H1 (cell line): ENCODE data around the gene LPO. TPM values are rescaled to one million over a fixed set of nuclear protein-coding genes. Genes with fewer than 3 reads are reported as not detected.

Source experiments
- CREB1 ChIP-seq: IDR thresholded peaks from 2 replicates; pipeline ENCODE4 v1.6.1; 2012; ENCODE audit warnings: inconsistent platforms
- HDAC2 ChIP-seq, 2 experiments: fragments of 300-600 bp in 1 of 2; sonication (generic) in 1 of 2; IDR thresholded peaks; 2 replicates each; pipeline ENCODE4 v1.6.1; 2011 to 2012; ENCODE audit warnings: low read depth in 2 of 2, low read length in 2 of 2, mild to moderate bottlenecking in 2 of 2, moderate library complexity in 2 of 2, borderline replicate concordance in 1 of 2, inconsistent platforms in 1 of 2
- JUND ChIP-seq: IDR thresholded peaks from 2 replicates; pipeline ENCODE4 v1.6.1; 2011; ENCODE audit warnings: mild to moderate bottlenecking, improper control_type of control experiment, low read length
- RNF2 ChIP-seq: fragments of 200-900, 300-1000 bp; sonication (generic); IDR thresholded peaks from 2 replicates; pipeline ENCODE4 v1.7.1; 2016; ENCODE audit warnings: borderline replicate concordance, low read depth, mild to moderate bottlenecking, antibody characterized with exemption, low read length; ENCODE audit not compliant: poor library complexity, severe bottlenecking; ENCODE audit errors: missing control alignments
- polyA plus RNA-seq, 7 experiments: library from polyadenylated mRNA; depleted of rRNA in 3 of 7; stranded (reverse) in 5 of 7; unstranded in 2 of 7; fragments of >200 nt in 5 of 7; fragments of 200-250 nt in 2 of 7; gene quantifications; 1 replicate in 5 of 7; 2 replicates in 1 of 7; 4 replicates in 1 of 7; pipeline versions ENCODE4 v1.2.1 to v1.2.3, GENCODE V29; 2011 to 2013; ENCODE audit warnings: missing spikeins in 2 of 7, mixed read lengths in 2 of 7
- total RNA-seq: library from RNA; stranded (reverse); fragmentation: NEBNext Ultra II Directional; extraction: Animal tissue kit (Norgen Biotek cat#: 25700); gene quantifications from 2 replicates; pipeline ENCODE4 v1.2.1, GENCODE V29; 2021

LPO gene
- total and polyA plus RNA-seq, 2 of the 8 experiments (the other 6 are each of a cell fraction or from before 2014, with no cell fraction given) = 0.38 to 0.52 TPM

DNA sequence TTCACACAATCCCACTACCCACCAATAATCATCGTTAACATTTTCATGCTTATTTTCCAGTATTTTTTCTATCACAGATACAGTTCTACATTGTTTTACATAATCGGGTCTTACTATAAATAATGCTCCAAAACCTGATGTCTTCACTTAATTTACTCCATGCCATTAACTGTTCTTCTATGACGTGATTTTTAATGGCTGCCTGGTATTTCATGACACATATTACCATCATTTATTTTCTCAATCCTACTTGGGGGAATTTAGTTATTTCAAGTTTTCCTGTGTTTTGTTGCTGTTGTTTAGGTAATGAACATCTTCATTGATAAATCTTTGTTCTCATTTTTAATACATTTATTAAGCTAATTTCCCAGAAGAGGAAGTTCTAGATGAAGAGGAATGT lies 14.7 kb downstream of the LPO start (continued):
- no peak for TF ChIP-seq HDAC2 (IDR thresholded peaks at IDR 0.05; ENCODE audit: borderline replicate concordance in 1 of 2, low read depth in 2 of 2, low read length in 2 of 2)
- TF ChIP-seq CREB1 = no peak
- TF ChIP-seq JUND = no peak
- no peak for TF ChIP-seq RNF2
